GM20000 (cell line): ENCODE data around the gene RAB3D.
"Not testable (repeated sequence)": the region's sequence is repeated elsewhere in the genome, so short reads cannot be mapped to it uniquely, and the experiment has no call there.

Experiments
- DNase-seq: peaks from one replicate; pipeline ENCODE4 v3.0.0; 2012; ENCODE audit warnings: low spot score
- TF ChIP-seq, protein P1 (sequence below): IDR thresholded peaks from 2 replicates; pipeline ENCODE4 v1.5.1; 2012; ENCODE audit warnings: mild to moderate bottlenecking, control low read depth; ENCODE audit errors: extremely low read depth, missing control alignments

The RAB3D gene

DNA sequence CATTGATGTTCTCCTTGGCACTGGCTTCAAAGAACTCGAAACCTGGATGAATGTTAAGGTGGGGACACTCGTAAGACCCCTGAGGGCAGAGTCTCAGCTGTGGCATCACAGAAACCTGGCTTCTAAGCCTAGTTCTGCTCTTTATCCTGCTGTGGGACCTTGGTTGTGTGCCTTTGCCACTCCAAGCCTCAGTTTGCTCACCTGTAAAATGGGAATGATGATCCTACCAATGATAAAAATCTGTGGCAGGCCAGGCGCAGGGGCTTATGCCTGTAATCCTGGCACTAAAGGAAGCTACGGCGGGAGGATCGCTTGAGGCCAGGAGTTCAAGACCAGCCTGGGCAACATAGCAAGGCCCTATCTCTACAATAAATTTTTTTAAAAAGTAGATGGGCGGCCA, 13.9 kb downstream of the RAB3D start:
- TF ChIP-seq, protein P1, sequence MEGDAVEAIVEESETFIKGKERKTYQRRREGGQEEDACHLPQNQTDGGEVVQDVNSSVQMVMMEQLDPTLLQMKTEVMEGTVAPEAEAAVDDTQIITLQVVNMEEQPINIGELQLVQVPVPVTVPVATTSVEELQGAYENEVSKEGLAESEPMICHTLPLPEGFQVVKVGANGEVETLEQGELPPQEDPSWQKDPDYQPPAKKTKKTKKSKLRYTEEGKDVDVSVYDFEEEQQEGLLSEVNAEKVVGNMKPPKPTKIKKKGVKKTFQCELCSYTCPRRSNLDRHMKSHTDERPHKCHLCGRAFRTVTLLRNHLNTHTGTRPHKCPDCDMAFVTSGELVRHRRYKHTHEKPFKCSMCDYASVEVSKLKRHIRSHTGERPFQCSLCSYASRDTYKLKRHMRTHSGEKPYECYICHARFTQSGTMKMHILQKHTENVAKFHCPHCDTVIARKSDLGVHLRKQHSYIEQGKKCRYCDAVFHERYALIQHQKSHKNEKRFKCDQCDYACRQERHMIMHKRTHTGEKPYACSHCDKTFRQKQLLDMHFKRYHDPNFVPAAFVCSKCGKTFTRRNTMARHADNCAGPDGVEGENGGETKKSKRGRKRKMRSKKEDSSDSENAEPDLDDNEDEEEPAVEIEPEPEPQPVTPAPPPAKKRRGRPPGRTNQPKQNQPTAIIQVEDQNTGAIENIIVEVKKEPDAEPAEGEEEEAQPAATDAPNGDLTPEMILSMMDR = no peak
- DNase-seq = no peak

DNA sequence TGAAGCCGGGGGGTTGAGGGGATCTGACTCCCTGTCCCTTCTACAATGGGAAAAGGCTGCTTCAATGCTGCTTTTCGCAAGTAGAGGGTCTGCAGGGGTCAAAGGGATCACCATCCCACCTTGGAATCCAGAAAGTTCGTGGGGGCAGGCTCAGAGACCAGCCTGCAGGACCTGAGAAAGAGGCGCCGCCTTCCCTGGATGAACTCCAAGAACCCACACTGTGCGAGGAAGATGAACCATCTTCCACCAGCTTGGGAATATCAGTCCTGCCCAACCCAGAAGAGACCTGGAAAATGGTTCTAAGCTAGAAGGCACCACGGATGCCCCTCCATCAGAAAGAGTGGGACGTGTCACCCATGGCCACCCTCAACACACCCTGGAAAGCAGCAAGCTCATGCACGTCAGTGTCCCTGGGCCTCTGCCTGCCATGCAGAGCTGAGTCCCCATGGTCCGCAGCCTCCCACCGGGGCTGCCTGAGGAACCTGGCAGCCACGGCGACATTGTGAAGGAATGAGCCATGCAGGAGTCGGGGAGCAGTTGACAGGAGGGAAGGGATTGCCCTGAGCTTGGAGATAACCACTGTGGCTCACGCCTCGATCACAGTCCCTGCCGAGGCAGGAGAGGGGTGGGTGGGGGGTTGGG, 14.6 kb downstream of the RAB3D start:
- TF ChIP-seq, protein P1 = no peak
- DNase-seq = no peak

- peak; percentile 71 for DNase-seq
- TF ChIP-seq, protein P1 = no peak
Observed at GRCh38 chr19:11324079-11324661, 15.3 kb downstream of the RAB3D start.

GRCh38 chr19:11323601-11324078, 15.8 kb downstream of the RAB3D start:
- TF ChIP-seq, protein P1 = no peak
- DNase-seq = no peak

DNA sequence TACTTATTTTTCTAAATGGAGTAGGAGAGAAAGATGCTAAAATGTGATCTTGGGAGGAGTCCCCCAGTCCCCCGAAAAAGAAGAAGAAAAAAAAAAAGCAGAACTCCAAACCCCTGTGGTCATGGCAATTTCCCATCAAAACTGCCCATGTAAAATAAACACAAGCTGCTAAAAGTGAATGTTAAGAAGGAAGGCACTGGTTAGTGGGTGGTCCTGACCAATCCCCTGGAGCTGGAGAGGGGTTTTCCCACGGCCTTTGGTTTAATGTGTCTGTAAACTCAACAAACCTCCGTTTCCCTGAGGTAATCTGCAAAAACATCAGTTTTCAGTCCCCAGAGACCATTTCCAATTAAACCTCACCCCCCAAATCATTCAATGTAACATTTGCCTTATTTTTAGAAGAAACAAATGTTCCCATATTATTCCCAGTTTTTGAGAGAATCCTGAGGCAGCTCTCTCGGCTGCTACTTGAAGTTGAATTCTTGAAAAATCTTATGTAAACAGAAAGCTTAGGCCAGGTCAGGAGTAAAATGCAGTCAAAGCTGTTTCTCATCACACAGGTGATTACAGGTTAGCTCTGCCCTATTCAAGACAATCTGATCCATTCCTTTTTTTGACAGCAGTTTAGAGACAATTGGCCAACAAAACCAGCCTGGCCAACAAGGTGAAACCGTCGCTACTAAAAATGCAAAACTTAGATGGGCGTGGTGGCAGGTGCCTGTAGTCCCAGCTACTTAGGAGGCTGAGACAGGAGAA, 17.0 kb downstream of the RAB3D start:
- TF ChIP-seq, protein P1 = no peak
- no peak for DNase-seq

DNA sequence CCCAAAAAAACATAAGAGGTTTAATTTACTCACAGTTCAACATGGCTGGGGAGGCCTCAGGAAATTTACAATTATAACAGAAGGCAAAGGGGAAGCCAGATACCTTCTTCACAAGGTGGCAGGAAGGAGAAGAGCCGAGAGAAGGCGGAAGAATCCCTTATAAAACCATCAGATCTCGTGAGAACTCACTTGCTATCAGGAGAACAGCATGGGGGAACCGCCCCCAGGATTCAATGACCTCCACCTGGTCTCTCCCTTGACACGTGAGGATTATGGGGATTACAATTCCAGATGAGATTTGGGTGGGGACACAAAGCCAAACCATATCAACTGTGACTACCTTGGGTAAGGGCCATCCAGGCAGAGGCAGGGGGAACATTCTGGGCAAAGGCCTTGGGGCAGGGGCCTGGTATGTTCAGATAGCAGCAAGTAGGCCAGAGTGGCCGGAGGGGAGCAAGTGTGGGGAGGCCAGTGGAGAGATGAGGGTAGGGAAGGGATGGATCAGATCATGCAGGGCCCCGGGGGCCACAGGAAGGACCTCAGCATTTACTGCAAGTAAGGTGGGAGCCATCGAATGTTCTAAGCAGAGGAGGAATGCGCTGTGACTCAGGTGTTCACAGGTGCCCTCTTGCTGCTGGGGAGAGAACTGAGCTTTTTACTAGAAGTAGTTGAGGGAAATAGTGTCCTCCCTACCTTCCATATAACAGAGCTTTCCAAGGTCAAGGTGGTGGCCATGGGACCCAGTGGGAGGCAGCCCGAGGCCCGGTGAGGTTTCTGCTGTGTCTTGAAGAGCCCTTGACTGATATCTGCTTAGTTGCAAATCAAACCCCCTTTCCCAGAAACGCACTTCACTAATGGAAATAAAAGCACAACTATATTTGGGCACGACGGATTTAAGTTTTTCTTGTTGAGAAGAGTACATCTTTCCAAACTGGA, 18.0 kb downstream of the RAB3D start:
- TF ChIP-seq, protein P1 = no peak
- no peak for DNase-seq

GRCh38 chr19:11320278-11320995, 19.0 kb downstream of the RAB3D start:
- not testable (repeated sequence) for DNase-seq
